Measurements from ENCODE around the gene DYSF.

DYSF gene

GRCh38 chr2:71552861-71553301 is 99.5 kb downstream of the DYSF start:
- DNase-seq (ENCODE audit: low spot score) = no peak

- no peak for DNase-seq (ENCODE audit: low spot score)
These were observed 100.8 kb downstream of the DYSF start for GRCh38 chr2:71554028-71554705.

GRCh38 chr2:71554706-71555056 is 101.3 kb downstream of the DYSF start:
- no peak for DNase-seq (ENCODE audit: low spot score)

- no peak for DNase-seq (ENCODE audit: low spot score)
These were observed 102.6 kb downstream of the DYSF start for GRCh38 chr2:71555798-71556454.

- DNase-seq (ENCODE audit: low spot score) = no peak
These were observed 103.4 kb downstream of the DYSF start for GRCh38 chr2:71556692-71557250.

- no peak for DNase-seq (ENCODE audit: low spot score)
These were observed 104.0 kb downstream of the DYSF start for GRCh38 chr2:71557321-71557720.

GRCh38 chr2:71558300-71559051 is 105.1 kb downstream of the DYSF start:
- DNase-seq (ENCODE audit: low spot score) = no peak

GRCh38 chr2:71559080-71559827 is 105.9 kb downstream of the DYSF start:
- DNase-seq (ENCODE audit: low spot score) = no peak

- DNase-seq (ENCODE audit: low spot score) = no peak
These were observed 106.7 kb downstream of the DYSF start for GRCh38 chr2:71559828-71560637.

- DNase-seq (ENCODE audit: low spot score) = no peak
These were observed 107.3 kb downstream of the DYSF start for GRCh38 chr2:71560638-71561011.

- no peak for DNase-seq (ENCODE audit: low spot score)
These were observed 108.3 kb downstream of the DYSF start for GRCh38 chr2:71561441-71562267.

GRCh38 chr2:71562518-71562917 is 109.2 kb downstream of the DYSF start:
- DNase-seq (ENCODE audit: low spot score) = no peak

- DNase-seq (ENCODE audit: low spot score) = no peak
These were observed 110.5 kb downstream of the DYSF start for GRCh38 chr2:71563872-71564271.

GRCh38 chr2:71564361-71564760 is 111.0 kb downstream of the DYSF start:
- DNase-seq (ENCODE audit: low spot score) = no peak

GRCh38 chr2:71564790-71565189 is 111.4 kb downstream of the DYSF start:
- no peak for DNase-seq (ENCODE audit: low spot score)

GRCh38 chr2:71566372-71566771 is 113.0 kb downstream of the DYSF start:
- no peak for DNase-seq (ENCODE audit: low spot score)

GRCh38 chr2:71567625-71568024 is 114.3 kb downstream of the DYSF start:
- DNase-seq (ENCODE audit: low spot score) = no peak

GRCh38 chr2:71568103-71568502 is 114.7 kb downstream of the DYSF start:
- no peak for DNase-seq (ENCODE audit: low spot score)

- DNase-seq (ENCODE audit: low spot score) = no peak
These were observed 117.2 kb downstream of the DYSF start for GRCh38 chr2:71570511-71570910.

GRCh38 chr2:71570951-71571460 is 117.6 kb downstream of the DYSF start:
- no peak for DNase-seq (ENCODE audit: low spot score)
